Neural crest cell (in vitro differentiated cells): ENCODE results near the gene CD4. TPM values are rescaled to one million over a fixed set of nuclear protein-coding genes. Genes with fewer than 3 reads are reported as not detected.

Experiments used
- DNase-seq: peaks from one replicate; pipeline ENCODE4 v3.0.0; 2021; ENCODE audit warnings: low read depth, mixed read lengths, low spot score
- H3K27ac Mint-ChIP-seq: one replicate; pipeline ENCODE4 v1.8.0; 2021; ENCODE audit warnings: mild to moderate bottlenecking, mixed read lengths; ENCODE audit not compliant: unreplicated experiment
- H3K27me3 Mint-ChIP-seq: 2 replicates; pipeline ENCODE4 v1.8.0; 2021; ENCODE audit warnings: low read depth, mild to moderate bottlenecking, mixed read lengths
- H3K36me3 Mint-ChIP-seq: 2 replicates; pipeline ENCODE4 v1.8.0; 2021; ENCODE audit warnings: low read depth, mild to moderate bottlenecking, mixed read lengths
- H3K4me1 Mint-ChIP-seq: 2 replicates; pipeline ENCODE4 v1.8.0; 2021; ENCODE audit warnings: mixed read lengths
- H3K4me3 Mint-ChIP-seq: one replicate; pipeline ENCODE4 v1.8.0; 2021; ENCODE audit warnings: mild to moderate bottlenecking, mixed read lengths
- H3K9me3 Mint-ChIP-seq: 2 replicates; pipeline ENCODE4 v1.8.0; 2021; ENCODE audit warnings: mixed read lengths
- total RNA-seq: library from RNA; stranded (reverse); gene quantifications from 2 replicates; pipeline ENCODE4 v1.2.1, GENCODE V29; 2021
- TF ChIP-seq, protein P1 (sequence below): fragments of 200-600 bp; sonication (generic); conservative IDR thresholded peaks from 2 replicates; pipeline ENCODE4 v1.5.0; 2021; ENCODE audit warnings: antibody characterized with exemption, mild to moderate bottlenecking

The CD4 gene
- total RNA-seq, 1 donor from 2014 or later: 4.1 TPM

DNA sequence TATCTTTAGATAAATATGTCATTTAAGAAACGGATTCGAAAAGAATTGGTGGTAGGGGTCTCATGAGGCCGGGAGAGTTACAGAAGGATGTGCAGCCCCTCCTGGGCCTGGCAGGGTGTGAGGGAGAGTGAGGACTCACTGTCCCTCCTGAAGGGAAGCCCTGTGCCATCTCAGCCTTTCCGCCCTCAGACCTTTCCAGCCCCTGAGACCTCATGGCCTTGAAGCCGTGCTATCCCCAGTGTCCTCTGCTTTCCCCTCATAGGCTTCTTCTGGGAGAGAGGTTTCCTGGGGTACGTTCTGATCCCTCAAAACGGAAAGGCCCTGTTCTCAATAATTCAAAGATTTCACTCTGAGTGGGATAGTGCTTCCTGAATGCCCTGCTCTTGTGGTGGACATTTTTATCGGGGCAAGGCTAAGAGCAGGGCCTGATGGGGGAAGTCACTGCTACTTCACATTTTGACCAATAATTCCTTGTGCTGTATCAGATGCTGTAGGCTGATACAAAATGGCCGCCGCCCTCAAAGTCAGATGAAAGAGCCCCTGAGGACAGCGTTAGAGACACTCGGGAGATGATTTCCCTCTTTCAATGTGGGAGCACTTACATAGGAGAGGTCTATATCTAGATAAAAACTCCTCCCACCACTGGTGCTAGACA, 1.3 kb downstream of the CD4 start:
- H3K27ac Mint-ChIP-seq: peak overlapping the region; percentile 69
- no peak overlapping the region for H3K4me3 Mint-ChIP-seq
- no peak for DNase-seq
- H3K36me3 Mint-ChIP-seq: no peaks in the 10 kb centered on the region
- no peaks in the 10 kb centered on the region for H3K27me3 Mint-ChIP-seq
- H3K9me3 Mint-ChIP-seq: no peaks in the 10 kb centered on the region
- TF ChIP-seq, protein P1, sequence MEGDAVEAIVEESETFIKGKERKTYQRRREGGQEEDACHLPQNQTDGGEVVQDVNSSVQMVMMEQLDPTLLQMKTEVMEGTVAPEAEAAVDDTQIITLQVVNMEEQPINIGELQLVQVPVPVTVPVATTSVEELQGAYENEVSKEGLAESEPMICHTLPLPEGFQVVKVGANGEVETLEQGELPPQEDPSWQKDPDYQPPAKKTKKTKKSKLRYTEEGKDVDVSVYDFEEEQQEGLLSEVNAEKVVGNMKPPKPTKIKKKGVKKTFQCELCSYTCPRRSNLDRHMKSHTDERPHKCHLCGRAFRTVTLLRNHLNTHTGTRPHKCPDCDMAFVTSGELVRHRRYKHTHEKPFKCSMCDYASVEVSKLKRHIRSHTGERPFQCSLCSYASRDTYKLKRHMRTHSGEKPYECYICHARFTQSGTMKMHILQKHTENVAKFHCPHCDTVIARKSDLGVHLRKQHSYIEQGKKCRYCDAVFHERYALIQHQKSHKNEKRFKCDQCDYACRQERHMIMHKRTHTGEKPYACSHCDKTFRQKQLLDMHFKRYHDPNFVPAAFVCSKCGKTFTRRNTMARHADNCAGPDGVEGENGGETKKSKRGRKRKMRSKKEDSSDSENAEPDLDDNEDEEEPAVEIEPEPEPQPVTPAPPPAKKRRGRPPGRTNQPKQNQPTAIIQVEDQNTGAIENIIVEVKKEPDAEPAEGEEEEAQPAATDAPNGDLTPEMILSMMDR: no peak
- H3K4me1 Mint-ChIP-seq: peaks cover 41% of the 10 kb centered on the region

DNA sequence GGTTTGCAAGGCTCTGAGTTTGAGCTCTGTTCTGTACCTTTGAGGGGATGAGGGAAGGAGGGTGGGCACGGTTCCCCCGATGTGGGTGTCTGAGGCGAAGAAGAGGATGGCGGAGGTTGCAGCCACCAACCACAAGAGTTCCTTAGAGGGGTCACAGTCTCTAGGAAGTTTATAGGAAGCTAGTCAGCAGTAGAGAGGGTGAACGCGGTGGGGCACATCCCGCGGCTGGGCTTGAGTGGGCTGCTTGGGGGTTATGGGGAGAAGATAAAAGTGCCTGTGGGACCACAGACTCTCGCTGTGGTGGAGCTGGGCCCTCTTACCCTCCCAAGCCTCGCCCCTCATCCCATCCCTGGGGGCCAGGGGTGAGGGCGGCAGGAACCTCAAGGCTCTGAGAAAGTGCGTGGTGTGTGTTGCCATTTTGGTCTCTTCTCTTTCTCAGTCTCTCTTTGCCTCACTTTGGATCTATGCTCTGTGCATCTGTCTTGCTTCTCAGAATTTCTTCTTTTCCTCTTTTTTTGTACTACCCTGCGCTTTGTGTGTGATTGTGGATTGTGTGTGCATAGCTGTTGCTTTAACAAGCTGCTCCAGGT, 2.7 kb downstream of the CD4 start:
- Mint-ChIP-seq H3K9me3 (no peaks in the 10 kb centered on the region), H3K4me1 (peaks cover 32% of the 10 kb centered on the region), H3K27ac (peak overlapping the region; percentile 97), H3K4me3 (peak overlapping the region; percentile 1), H3K27me3 (no peaks in the 10 kb centered on the region), H3K36me3 (no peaks in the 10 kb centered on the region)
- TF ChIP-seq, protein P1: no peak
- DNase-seq: no peak

GRCh38 chr12:6792522-6793201, 3.3 kb downstream of the CD4 start:
- Mint-ChIP-seq H3K27ac (peak overlapping the region; percentile 97), H3K36me3 (no peaks in the 10 kb centered on the region), H3K27me3 (no peaks in the 10 kb centered on the region), H3K4me1 (peaks cover 31% of the 10 kb centered on the region), H3K4me3 (peak overlapping the region; percentile 1), H3K9me3 (no peaks in the 10 kb centered on the region)
- peak; percentile 33 for DNase-seq
- TF ChIP-seq, protein P1: no peak

- Mint-ChIP-seq H3K9me3 (no peaks in the 10 kb centered on the region), H3K36me3 (no peaks in the 10 kb centered on the region), H3K27ac (no peak overlapping the region), H3K27me3 (no peaks in the 10 kb centered on the region), H3K4me1 (peaks cover 21% of the 10 kb centered on the region), H3K4me3 (no peak overlapping the region)
- DNase-seq: no peak
- TF ChIP-seq, protein P1: no peak
Measured at GRCh38 chr12:6795088-6795487, 5.8 kb downstream of the CD4 start.

GRCh38 chr12:6796576-6796975, 7.2 kb downstream of the CD4 start:
- no peak for DNase-seq
- Mint-ChIP-seq H3K4me3 (no peak overlapping the region), H3K27me3 (no peaks in the 10 kb centered on the region), H3K36me3 (no peaks in the 10 kb centered on the region), H3K27ac (no peak overlapping the region), H3K4me1 (peaks cover 21% of the 10 kb centered on the region), H3K9me3 (no peaks in the 10 kb centered on the region)
- TF ChIP-seq, protein P1: no peak
